Measurements from ENCODE around the gene TMA16. TPM values are rescaled to one million over a fixed set of nuclear protein-coding genes. Genes with fewer than 3 reads are reported as not detected.

TMA16 gene
- total RNA-seq, 4 donors from 2014 or later = 4.0 to 15.4 (median 8.7) TPM

- in situ Hi-C loops (cut with MboI; ENCODE audit: low sequenced_read_pairs in 4 of 4) (loop anchor here in 1 of 4 donors (25.0 kb wide), 1 partner anchor 315 kb away; the partner anchor contains the start of gene NAF1), intact Hi-C loops (cut with DNase I; ENCODE audit: low total_unique reads) (no loop called here)
- no peak for DNase-seq
- no peak overlapping the region for H3K27ac ChIP-seq
- TF ChIP-seq CTCF (IDR thresholded peaks at IDR 0.05 in 4 of 5, conservative IDR thresholded peaks at IDR 0.05 in 1 of 5) (no peak), POLR2A (IDR thresholded peaks at IDR 0.05) (no peak)
- no peaks in the 10 kb centered on the region for H3K9me3 ChIP-seq
- no peak for ATAC-seq
- H3K4me3 ChIP-seq = no peak overlapping the region
- no peaks in the 10 kb centered on the region for H3K36me3 ChIP-seq
- H3K27me3 ChIP-seq = no peaks in the 10 kb centered on the region
- H3K4me1 ChIP-seq = no peaks in the 10 kb centered on the region
Observed at GRCh38 chr4:163476761-163477438, 17.6 kb upstream of the TMA16 start.

DNA sequence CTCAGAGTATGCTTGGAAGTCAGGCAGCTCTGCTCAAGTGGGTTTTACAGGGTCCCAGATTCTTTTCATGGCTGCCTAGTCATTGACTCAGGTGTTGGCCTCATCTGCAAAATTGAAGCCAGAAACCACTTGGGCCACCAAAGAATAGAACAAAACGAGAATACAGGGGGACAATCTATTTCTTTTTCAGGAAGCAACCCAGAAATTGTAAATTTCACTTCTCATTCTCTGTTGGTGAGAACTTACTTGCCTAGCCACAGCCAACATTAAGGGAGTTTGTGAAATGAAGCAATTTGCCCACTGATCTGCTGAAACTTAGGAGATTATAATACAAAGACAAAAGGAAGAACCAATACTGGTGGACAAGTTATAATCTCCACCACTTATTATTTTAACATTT is 12.3 kb upstream of the TMA16 start:
- TF ChIP-seq POLR2A (IDR thresholded peaks at IDR 0.05) = no peak
- TF ChIP-seq CTCF (IDR thresholded peaks at IDR 0.05 in 4 of 5, conservative IDR thresholded peaks at IDR 0.05 in 1 of 5) = no peak
- intact Hi-C loops (cut with DNase I; ENCODE audit: low total_unique reads) (no loop called here), in situ Hi-C loops (cut with MboI; ENCODE audit: low sequenced_read_pairs in 4 of 4) (loop anchor here in 1 of 4 donors (25.0 kb wide), 1 partner anchor 320 kb away; the partner anchor contains the start of gene NAF1)
- ATAC-seq = no peak
- Histone ChIP-seq H3K4me1 (no peaks in the 10 kb centered on the region), H3K27me3 (peaks cover 0 to 2% (median 0%) of the 10 kb centered on the region in 3 donors), H3K36me3 (no peaks in the 10 kb centered on the region), H3K27ac (no peak overlapping the region), H3K4me3 (no peak overlapping the region), H3K9me3 (no peaks in the 10 kb centered on the region)
- DNase-seq = no peak

GRCh38 chr4:163484906-163485305 is 9.6 kb upstream of the TMA16 start:
- ATAC-seq = no peak
- DNase-seq = no peak
- peaks cover 0 to 2% (median 0%) of the 10 kb centered on the region in 3 donors for H3K27me3 ChIP-seq
- in situ Hi-C loops (cut with MboI; ENCODE audit: low sequenced_read_pairs in 4 of 4) = loop anchor here in 1 of 4 donors (5.0 to 25.0 kb wide), 2 partner anchors 62 to 323 kb away; partner anchors contain the start of gene NAF1
- intact Hi-C loops (cut with DNase I; ENCODE audit: low total_unique reads) = no loop called here
- no peaks in the 10 kb centered on the region for H3K36me3 ChIP-seq
- no peaks in the 10 kb centered on the region for H3K9me3 ChIP-seq
- H3K4me1 ChIP-seq = no peaks in the 10 kb centered on the region
- no peak overlapping the region for H3K27ac ChIP-seq
- H3K4me3 ChIP-seq = no peak overlapping the region
- TF ChIP-seq POLR2A (IDR thresholded peaks at IDR 0.05) (no peak), CTCF (IDR thresholded peaks at IDR 0.05 in 4 of 5, conservative IDR thresholded peaks at IDR 0.05 in 1 of 5) (peak in 4 of 5 experiments; percentile 21 to 60 (median 44))

DNA sequence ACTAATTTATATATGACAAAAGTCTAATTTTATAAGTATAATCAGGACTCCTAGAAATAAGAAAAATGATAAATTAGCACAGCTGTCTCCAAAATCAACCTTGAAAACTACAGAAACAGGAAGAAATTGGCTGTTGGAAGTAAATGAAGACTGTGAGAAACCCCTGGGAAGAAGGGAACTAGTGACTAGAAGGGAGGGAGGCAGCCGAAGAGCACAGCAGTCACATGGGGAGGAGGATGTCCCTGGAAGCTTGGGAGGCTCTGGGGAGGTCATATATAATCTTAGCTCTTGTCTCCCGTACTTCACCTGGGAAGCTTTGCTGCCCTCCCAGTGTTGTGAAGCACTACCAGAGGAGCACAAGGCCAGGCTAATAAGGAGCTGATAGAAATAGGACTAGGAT is 8.9 kb upstream of the TMA16 start:
- no peak for DNase-seq
- no peak overlapping the region for H3K27ac ChIP-seq
- intact Hi-C loops (cut with DNase I; ENCODE audit: low total_unique reads) (no loop called here), in situ Hi-C loops (cut with MboI; ENCODE audit: low sequenced_read_pairs in 4 of 4) (loop anchor here in 1 of 4 donors (5.0 to 25.0 kb wide), 2 partner anchors 62 to 323 kb away; partner anchors contain the start of gene NAF1)
- no peak overlapping the region for H3K4me3 ChIP-seq
- H3K4me1 ChIP-seq = no peaks in the 10 kb centered on the region
- ATAC-seq = no peak
- peaks cover 0 to 2% (median 0%) of the 10 kb centered on the region in 3 donors for H3K27me3 ChIP-seq
- no peaks in the 10 kb centered on the region for H3K36me3 ChIP-seq
- no peaks in the 10 kb centered on the region for H3K9me3 ChIP-seq
- TF ChIP-seq CTCF (IDR thresholded peaks at IDR 0.05 in 4 of 5, conservative IDR thresholded peaks at IDR 0.05 in 1 of 5) (no peak), POLR2A (IDR thresholded peaks at IDR 0.05) (no peak)
